Activated CD4-positive, alpha-beta T cell treated with anti-CD3 and anti-CD28 coated beads, Interleukin-10, Interleukin-2, amounts not matched to agents 100 ng/mL and 50 ng/mL, durations not matched to agents 16 hours and 8 hours (primary cell): Measurements from ENCODE around the gene SRP54.
"Not testable (repeated sequence)": the region's sequence is repeated elsewhere in the genome, so short reads cannot be mapped to it uniquely, and the experiment has no call there.

Experiments
- DNase-seq: peaks from one replicate; pipeline ENCODE4 v3.0.0-alpha.2; 2020

Gene SRP54

GRCh38 chr14:34982421-34983147, at the start of gene SRP54:
Gene SRP54 (plus strand): TSS chr14:34982992. CDS start chr14:34996710, 13,718 bp downstream.
- DNase-seq: peak; percentile 100

GRCh38 chr14:34933301-34933700, 49.5 kb upstream of the SRP54 start:
- no peak for DNase-seq

- DNase-seq: peak; percentile 9
Measured at GRCh38 chr14:34935488-34935887, 47.3 kb upstream of the SRP54 start.

DNA sequence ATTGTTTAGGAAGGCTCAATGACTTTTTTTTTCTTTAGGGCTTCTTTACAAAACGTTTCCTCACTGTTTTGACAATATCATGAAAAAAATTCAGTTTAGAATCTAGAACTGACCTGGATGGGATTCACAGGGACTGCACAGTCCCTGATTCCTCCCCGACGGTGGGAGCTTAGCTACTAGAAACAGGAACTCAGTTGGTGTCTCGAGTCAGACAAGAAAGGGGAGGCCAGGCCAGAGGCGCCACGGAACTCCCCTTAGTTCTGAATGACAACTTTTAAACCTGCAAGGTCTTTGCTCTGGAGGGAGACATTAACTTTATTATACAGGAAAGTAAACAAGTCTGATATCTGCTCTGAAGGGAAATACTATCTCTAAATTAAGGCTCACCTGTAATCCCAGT, 45.4 kb upstream of the SRP54 start:
- DNase-seq: no peak

DNA sequence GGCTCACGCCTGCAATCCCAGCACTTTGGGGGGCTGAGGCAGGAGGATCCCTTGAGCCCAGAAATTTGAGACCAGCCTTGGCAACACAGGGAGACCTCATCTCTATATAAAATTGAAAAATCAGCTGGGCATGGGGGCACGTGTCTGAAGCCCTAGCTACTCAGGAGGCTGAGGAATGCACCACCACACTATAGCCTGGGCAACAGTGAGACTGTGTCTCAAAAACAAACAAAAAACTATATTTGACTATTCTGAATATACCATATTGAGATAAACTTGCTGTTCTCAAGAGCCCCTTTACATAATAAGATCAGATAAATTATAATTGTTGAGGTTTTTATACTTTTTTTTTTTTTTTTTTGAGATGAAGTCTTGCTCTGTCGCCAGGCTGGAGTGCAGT, 44.9 kb upstream of the SRP54 start:
- no peak for DNase-seq

DNA sequence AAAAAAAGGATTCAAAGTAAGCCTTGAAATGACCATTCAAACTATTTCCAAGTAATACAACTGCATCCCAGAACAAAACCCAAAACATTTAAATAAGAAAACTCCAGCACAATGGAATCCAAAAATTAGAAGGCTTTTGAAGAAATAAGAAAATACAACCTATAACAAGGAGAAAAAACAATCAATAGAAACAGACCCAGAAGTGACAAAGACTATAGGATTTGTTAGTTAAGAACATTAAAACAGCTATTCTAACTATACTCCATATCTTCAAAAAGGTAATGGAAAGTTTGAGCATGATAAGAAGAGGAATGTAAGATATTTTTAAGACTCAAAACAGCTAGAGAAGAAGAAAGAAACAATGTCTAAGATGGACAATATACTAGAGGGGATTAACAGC, 39.3 kb upstream of the SRP54 start:
- no peak for DNase-seq

- DNase-seq: no peak
Measured at GRCh38 chr14:34944744-34945143, 38.0 kb upstream of the SRP54 start.

DNA sequence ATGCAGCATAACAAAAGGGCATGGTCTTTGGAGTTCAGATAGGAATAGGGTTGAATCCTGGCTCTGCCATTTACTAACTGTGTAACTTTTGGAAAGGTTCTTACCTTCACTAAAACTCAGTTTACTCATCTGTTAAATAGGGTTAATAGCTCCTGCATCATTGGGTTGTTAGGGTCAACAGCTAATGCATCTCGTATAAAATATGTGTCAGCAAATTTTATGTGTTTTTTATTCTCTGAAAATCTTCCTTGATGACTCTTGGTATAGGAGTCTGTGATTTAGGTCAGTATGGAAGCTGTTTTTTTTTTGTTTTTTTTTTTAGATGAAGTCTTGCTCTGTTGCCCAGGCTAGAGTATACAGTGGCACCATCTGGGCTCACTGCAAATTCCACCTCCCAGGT, 36.1 kb upstream of the SRP54 start:
- DNase-seq: no peak

DNA sequence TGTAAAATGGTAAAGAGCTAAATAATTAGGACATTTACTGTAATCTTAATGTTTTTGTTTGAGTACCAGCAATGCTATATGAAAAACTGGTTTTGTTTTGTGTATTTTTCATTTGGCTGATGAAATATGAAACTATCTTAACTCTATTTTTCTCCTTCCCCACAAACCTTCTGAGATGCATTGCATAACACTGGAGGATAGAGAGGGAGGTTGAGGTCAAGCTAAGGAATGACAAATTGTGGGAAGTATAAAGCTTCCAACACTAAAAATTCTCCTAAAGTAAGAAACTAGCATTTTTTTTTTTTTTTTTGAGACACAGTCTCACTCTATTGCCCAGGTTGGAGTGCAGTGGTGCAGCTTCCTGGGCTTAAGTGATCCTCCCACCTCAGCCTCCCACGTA, 31.5 kb upstream of the SRP54 start:
- no peak for DNase-seq

- no peak for DNase-seq
Measured at GRCh38 chr14:34956931-34957330, 25.9 kb upstream of the SRP54 start.

GRCh38 chr14:34957771-34958286, 25.0 kb upstream of the SRP54 start:
- DNase-seq: no peak

DNA sequence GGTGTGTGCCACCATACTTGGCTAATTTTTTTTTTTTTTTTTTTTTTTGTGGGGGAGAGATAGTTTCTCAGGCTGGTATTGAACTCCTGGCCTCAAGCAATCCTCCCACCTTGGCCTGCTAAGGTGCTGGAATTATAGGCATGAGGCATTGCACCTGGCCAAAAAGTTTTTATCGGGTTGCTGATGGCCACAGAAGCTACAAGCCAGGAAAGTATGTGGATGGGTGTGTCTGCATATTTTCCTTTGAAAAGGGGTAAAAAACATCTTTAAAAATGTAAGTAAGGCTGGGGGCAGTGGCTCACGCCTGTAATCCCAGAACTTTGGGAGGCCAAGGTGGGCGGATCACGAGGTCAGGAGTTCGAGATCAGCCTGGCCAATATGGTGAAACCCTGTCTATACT, 20.7 kb upstream of the SRP54 start:
- not testable (repeated sequence) for DNase-seq

- no peak for DNase-seq
Measured at GRCh38 chr14:34964977-34965764, 17.6 kb upstream of the SRP54 start.

GRCh38 chr14:34965912-34966311, 16.9 kb upstream of the SRP54 start:
- no peak for DNase-seq

DNA sequence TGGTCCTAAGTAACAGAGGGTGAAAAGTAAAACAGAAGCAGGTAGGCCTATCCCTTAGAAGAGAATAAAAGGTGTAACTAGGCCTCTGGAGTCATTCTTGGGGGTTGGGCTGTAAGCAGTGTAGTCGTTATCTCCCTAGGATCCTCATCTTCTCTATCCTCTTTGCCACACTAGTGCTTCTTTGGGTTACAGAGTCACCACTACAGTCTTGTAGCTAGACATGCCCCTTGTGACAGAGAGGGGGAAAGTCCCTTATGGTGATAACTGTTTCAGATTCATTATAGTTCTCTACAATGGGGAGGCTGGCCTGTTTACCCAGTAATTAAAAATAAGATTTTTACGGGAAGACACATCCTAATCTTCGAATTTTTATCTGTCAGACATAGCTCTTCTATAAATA, 16.4 kb upstream of the SRP54 start:
- peak; percentile 43 for DNase-seq

DNA sequence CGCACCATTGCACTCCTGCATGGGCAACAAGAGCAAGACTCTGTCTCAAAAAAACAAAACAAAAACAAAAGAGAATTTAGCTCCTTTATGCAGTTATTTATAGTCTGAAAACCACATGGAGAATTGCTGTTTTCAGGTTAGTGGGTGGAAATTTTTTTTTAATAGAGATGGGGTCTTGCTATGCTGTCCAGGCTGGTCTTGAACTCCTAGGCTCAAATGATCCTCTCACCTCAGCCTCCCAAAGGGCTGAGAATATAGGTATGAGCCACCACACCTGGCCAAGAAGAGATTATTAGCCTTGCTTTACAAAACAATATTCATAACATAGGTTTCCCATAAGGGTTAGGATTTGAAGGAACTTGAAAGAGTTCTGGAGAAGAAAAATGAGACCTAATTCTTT, 12.1 kb upstream of the SRP54 start:
- DNase-seq: no peak

- no peak for DNase-seq
Measured at GRCh38 chr14:34971381-34971780, 11.4 kb upstream of the SRP54 start.

- DNase-seq: no peak
Measured at GRCh38 chr14:34971801-34972200, 11.0 kb upstream of the SRP54 start.

- no peak for DNase-seq
Measured at GRCh38 chr14:34978444-34978843, 4.3 kb upstream of the SRP54 start.

- DNase-seq: no peak
Measured at GRCh38 chr14:34980337-34980900, 2.4 kb upstream of the SRP54 start.

- DNase-seq: no peak
Measured at GRCh38 chr14:34981743-34982420, 910 bp upstream of the SRP54 start.

- DNase-seq: no peak
Measured at GRCh38 chr14:34983148-34983760, 462 bp downstream of the SRP54 start.

DNA sequence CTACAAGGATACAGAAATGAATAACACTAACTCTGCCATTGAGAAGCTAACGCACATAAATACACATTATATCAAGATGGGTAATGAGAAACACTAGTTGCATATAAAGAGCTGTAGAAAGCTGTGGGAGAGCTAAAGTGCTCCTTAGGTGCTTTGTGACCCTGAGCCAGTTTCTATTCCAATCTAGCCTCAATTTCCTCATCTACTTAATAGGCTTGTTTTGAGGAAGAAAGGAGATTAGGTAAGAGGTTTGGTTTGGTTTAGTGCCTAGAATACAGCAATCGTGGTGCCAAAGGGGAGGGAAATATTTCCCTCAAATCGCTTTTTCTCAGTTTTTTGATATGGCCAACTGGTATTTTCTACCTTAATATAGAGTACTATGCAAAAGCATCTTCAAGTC, 994 bp downstream of the SRP54 start:
- no peak for DNase-seq
